Stimulated activated CD8-positive, alpha-beta memory T cell treated with anti-CD3 and anti-CD28 coated beads, Interleukin-12 subunit alpha, Interleukin-12 subunit beta, amount 100 ng/mL, for 1 hour (primary cell): Measurements from ENCODE around the gene DCDC2.
"Not testable (repeated sequence)": the region's sequence is repeated elsewhere in the genome, so short reads cannot be mapped to it uniquely, and the experiment has no call there.

Source experiments
- DNase-seq: peaks from one replicate; pipeline ENCODE4 v3.0.0-alpha.2; 2020; ENCODE audit warnings: low read depth

The DCDC2 gene

DNA sequence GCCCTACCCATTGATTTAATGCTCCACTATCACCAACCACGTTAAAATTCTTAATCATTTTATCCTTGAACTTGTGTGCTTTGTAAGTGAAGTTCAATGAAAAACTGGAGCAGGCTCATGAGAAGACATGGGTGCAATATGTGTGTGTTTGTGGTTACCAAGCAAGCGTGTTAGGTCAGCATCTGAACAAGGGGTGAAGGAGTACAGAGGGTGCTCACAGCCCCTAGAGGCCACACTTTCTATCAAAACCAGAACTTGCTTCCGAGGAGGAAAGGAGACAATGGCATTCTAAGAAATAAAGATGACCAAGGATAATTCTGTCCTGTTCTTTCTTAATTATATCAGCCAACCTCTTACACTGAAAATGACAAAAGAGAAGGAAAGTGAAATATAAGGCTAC is 138.2 kb downstream of the DCDC2 start:
- DNase-seq, result no peak

DNA sequence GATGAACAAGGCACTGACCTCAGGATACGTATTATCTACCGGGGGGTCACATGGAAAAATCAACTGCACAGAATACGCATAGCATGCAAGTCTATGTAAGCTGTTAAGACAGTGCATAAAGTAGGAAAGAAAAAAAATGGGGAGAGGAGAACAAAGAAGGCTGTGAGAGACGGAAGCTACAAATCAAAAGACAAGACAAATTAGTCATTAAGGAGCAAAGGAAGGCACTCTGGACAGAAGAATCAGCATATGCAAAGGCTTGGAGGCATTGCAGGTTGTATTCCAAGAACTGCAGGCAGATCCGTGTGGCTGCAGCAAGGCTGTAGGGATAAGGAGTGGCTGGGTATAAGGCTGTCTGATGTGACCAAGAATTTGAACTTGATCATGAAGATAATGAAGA is 142.9 kb downstream of the DCDC2 start:
- DNase-seq, result no peak

DNA sequence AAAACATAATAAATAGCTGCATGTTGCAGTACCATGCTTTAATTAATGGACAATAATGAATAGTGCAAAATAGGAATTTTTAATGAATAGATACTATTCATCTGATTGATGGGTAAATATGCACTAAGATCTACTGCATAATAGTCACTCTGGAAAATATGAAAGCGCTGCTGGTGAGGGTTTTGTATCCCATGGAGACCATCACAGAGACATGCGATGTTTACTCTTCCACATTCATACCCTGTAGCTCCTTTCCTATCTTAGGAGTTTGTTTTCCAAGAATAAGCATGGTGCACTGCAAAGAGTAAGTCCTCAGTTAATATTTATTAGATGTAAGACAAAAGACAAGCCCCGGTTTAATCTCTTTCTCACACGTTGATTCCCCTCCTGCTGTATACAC is 150.4 kb downstream of the DCDC2 start:
- DNase-seq, result no peak

DNA sequence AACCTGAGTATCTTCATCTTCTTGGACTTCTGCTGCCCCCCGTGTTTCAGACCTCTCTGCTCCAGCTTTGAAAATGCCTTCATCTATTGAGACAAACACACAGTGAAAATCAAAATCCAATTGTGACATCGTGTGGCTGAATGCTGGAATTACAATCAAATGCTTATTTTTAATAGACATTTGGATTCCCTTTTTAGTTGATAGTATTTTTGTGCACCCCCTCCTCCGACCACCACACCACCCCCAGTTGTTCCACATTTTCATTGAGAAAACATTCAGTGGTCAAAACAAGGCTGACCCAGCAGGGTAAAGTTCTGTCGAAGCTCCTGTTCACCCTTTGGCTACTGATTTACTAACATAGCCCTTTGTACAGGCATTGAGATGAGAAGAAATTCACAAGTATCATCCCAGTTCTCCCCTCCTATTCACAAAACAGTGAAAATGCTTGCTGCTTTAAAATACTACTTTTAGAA is 152.8 kb downstream of the DCDC2 start:
- DNase-seq, result no peak

DNA sequence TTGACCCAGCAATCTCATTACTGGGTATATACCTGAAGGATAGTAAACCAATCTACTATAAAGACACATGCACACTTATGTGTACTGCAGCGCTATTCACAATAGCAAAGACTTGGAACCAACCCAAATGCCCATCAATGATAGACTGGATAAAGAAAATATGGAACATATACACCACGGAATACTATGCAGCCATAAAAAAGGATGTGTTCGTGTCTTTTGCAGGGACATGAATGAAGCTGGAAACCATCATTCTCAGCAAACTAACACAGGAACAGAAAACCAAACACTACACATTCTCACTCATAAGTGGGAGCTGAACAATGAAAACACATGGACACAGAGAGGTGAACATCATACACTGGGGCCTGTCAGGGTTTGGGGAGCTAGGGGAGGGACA is 153.7 kb downstream of the DCDC2 start:
- not testable (repeated sequence) for DNase-seq

DNA sequence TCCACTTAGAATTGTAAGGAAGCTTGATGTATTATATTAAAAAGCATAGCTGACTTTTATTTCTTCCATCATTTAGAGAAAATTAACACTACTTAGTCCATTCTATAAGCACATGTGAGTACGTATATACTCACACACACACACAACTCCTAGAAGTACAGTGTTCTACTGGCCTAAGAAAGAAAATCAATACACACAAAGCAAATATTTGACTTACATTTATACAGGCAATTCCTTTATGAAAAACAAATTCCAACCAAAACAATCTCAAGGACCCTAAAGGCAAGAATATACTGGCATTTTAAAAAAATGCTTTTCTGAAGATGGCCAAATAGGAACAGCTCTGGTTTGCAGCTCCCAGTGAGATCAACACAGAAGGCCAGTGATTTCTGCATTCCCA is 160.0 kb downstream of the DCDC2 start:
- no peak for DNase-seq

DNA sequence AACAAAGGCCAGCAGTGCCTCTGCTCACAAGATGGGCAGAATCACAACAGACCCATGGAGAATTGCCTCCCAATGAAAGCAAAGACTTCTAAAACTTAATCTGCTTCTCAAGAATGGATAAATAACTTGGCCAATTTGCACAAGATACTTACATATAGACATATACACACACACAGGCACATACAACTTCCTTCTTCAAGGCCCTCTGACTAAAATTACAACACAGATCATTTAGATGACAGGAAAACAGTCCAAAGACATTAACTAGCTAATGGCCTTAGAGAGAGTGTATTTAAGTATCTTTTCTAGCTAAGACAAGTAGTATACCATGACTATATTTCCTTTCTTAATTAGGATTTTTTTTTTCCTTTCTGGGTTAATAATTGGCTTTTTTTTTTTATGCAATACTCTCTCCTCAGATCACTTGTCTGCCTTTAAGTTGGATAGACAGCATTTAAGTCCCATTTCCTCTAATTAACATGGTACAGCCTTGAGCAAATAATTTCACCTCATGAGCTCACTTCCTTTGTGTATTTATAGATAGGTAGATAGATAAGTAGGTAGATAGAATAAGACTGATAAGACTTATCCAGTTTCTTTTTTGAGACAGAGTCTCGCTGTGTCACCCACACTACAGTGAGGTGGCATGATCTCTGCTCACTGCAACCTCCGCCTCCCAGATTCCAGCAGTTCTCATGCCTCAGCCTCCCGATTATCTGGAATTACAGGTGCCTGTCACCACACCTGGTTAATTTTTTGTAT is 161.8 kb downstream of the DCDC2 start:
- DNase-seq, result no peak

DNA sequence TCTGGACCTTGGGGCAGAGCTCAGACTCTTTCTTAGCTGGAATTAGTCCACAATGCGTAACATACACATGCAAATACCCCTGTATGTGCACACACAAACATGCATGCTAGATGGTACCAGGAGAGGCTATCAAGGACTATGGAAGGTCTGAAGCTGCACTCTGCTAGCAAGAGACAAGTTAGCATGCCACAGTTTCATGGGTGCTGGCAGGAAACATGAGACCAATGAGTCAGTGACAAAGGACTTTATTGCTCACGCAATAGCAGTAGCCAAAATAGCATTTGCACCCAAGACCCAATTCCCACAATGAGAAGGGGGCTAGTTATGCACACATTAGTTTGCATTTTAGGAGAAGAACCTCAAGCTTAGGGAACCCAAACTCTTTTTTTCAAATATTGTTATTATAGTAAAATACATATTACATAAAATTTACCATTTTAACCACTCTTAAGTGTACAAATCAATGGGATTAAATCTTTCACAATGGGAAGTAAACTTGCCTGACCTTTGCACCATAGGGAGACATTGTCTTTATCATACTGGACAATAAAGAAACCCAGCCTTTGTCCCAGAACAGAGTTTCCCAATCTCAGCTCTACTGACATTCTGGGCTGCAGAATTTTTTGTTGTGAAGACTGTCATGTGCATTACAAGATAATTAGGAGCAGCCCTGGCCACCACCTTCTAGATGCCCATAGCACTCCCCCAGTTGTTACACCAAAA is 162.7 kb downstream of the DCDC2 start:
- no peak for DNase-seq

DNA sequence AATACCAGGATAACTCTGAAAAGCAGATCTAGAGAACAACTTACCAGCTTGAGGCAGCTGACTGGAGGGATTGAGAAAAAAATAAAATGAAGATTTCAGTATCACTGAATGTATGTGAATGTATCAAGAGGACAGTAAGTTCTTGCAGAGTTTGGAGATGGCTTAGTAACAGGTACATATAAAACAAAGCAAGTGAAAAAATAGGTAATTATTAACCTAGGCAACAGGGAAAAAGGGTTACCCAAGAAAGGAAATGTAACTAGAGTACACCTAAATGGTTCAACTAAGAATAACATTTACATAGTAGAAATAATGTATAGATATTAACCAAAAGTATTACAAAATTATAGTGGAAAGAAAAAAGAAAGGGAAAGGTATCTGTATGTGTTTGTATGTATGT is 164.5 kb downstream of the DCDC2 start:
- no peak for DNase-seq

DNA sequence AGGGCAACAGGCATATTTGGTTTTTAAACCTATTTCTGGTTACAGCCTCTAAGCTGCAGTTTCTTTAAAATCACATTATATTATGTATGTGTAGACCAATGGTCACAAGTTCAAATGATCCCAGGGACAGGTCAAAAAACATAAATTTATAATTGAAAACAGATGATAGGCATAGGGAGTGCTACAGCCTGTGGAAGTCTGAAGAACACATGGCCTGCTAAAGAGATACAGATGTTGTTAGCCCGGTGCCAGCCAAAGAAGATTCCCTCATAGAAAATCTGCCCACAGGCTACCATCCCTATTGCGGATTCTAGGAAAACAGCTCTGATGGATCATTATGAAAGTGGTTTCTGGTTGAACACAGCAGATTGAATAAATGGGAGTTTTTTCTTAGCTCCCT is 166.5 kb downstream of the DCDC2 start:
- DNase-seq, result no peak

DNA sequence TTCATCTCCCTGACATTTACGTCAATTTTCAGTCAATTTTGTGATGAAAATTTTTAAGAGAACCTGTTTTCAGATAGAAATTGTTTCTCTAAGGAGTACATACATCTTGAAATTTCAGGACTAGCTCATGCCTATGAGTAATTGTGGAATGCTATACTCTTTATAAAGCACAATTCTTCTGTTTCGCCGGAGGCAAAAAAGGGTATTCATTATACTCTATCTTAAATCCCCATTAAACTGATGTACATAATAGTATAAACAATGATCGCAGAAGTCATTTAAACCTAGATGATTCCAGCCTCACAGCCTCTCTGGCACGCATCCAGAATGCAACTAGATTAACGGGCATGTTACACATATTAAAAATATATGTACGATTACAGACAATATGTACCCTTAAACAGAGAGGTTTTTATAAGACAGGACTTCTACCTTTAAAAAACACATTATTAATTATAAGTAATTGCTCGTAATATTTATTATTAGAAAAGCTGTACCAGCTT is 169.2 kb downstream of the DCDC2 start:
- no peak for DNase-seq

DNA sequence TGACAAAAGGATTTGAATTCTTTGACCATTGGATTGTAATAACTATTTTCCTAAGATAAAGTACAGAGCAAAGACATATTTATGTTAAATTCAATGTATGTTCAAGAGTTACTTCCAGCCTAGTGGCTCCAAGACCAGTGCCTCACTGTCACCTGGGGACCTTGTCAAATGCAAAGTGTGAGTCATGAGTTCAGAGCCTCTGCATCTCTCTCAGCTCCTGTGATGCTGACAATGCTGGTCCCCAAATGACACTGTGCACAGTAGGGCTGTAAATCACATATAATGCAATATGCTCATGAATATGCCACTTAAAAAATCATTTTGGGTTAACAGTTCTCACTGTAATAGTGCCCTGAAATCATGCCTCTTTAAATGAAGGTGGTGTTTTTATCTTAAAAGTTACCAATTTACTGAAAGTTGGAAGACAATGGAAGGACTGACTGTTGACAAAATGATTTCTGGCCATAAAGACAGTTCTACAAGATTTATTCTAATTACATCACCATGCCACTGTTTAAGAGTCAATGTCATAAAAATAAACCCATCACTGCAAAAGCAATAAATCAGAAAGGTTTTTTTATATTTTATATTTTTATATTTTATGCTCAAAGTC is 169.8 kb downstream of the DCDC2 start:
- no peak for DNase-seq

DNA sequence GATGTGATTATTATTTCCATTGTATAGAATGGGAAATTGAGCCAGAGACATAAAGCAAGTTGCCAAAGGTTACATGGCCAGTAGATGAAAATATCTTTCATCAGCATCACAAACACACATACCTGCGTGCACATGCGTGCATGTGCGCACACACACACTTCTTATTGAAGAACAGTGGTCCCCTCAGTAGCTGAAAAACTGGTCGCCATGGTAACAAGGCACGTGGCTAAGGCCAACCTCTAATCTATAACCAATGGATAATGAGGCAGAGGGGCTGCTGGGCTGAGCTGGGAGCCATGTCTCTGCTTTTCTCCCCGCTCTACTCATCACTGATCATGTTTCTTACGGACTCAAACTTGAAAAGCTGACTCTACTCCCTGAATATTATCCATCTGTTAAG is 171.5 kb downstream of the DCDC2 start:
- no peak for DNase-seq

DNA sequence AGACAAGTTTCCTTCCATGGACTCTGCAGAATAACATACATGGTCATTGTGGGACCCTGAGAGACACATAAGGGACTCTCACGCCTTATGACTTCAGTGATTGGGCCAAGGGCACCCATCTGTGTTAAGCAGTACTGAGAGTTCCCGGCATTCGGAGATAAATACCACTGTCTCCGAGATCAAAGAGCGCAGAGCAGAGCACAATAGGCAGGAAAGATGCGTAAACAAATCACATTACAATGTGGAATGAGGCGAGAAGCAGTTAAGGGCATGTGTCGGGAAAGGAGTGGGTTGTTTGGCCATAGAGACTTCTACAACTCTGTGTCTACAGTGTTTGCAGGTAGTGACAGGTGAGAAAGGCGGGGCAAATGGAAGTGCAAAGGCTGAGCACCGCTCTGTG is 174.3 kb downstream of the DCDC2 start:
- DNase-seq, result no peak

DNA sequence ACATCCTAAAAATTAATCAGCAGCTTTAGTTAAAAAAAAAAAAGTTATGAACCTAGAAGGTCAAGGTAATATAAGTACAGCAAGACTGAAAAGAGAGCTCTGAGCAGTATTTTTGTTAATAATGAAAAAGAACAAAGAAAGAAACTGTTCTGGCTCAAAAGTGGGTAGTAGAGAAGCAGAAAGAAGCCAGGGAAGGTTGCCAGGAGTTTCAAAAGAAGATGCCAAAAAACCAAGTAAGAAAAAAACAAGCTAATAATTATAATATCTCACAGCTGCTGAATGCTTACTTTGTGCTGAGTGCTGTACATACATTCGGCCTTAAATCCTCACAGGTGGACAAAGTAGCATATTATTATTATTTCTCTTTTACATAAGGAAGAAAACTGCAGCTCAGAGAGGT is 200.0 kb downstream of the DCDC2 start:
- no peak for DNase-seq

DNA sequence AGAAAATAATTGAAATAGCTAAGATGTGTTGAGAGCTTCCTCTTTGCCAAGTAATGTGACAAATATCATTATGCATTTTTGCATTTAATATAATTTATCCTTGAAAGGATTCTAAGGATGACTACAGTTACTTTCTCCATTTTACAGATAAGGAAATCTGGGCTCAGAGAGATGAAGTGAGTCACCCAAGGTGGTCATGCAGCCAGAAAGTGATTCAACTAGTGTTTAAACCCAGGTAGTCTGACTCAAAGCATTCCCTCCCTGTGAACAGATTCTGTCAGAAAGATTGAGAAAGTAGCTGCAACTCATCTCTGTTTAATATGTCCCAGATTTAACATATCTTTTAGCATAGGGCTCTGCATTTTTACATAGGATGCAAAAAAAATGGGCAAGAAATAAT is 203.7 kb downstream of the DCDC2 start:
- DNase-seq, result no peak

DNA sequence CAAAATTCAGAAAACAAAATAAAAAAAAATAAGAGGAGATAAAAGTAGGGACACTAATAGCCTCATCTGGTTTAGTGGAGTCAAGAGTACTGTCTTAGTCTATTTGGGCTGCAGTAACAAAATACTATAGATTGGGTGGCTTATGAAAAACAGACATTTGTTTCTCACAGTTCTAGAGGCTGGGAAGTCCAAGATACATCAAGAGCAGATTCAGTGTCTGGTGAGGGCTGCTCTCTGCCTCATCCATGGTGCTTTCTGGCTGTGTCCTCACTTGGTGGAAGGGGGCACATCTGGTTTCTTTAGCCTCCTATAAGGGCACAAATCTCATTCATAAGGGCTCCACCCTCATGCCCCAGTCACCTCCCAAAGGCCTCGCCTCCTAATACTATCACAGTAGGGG is 205.8 kb downstream of the DCDC2 start:
- no peak for DNase-seq

DNA sequence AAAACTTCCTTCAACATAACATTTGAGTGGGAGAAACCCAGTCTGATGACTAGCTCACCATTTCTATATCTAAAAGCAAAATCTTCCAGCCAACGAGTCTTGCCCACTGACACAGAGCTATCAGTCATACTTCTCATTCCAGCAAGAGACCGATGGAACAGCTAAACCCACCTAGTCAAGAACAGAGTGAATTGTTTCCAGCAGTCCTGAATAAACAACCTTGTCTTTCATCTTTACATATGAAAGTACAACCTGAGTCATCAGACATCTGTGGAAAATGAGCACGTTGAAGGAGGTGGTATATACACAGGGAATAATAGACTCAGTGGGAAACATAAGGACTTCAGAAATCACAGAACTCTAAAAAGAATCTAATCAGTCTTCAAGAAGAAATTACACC is 208.0 kb downstream of the DCDC2 start:
- no peak for DNase-seq

DNA sequence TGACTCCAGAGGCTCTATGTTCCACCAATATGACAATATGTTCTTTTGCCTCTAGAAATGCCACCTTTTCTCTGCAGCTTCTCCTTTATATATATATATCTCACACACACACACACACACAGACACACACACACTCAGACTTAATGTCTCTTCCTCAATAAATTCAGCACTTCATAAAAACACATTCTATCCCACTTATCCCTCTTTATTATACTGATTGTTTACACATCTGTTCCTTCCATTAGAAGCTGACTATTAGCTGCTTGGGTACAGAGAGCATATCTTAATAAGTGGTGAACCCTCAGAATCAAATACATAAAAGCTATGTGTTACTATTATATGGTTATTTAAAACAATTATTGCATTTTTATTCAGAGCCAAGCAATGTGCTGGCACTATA is 208.6 kb downstream of the DCDC2 start:
- no peak for DNase-seq

DNA sequence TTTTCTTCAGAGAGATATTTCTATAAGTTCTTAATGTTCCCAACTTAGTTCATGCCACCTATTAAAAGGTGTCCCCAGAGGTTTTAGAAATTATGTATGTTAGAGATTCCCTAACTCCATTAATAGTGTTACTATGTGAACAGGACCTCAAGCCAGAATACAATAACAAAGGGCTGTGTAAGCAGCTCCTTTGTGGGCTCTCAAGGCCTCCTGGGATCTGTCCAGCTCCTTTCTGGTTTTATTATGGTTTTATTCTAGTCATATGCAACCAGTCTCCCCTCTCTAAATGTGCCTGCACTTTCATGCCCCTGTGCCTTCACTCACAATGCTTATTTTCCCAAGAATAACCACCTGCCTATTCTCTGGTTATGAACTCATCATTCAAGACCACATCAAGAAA is 209.2 kb downstream of the DCDC2 start:
- DNase-seq, result no peak

DNA sequence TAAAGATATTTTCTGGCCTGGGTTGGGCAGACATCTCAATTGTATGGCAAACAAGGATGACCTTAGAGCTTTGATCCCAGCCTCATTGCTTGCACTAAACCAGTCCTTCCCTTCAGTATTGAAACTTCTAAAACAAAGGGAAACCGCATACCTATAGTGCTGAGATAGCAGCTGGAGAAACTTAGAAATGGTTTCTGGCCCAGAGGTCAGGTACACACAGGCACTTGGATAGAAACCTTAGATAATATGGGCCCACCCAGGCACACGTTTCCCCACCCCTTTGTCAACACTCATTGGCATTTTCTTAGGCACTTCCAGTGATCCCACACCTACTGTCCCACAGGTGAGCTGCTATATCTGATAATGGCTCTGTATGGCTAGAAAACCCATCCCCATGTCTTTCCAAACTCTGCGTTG is 209.7 kb downstream of the DCDC2 start:
- DNase-seq, result no peak

DNA sequence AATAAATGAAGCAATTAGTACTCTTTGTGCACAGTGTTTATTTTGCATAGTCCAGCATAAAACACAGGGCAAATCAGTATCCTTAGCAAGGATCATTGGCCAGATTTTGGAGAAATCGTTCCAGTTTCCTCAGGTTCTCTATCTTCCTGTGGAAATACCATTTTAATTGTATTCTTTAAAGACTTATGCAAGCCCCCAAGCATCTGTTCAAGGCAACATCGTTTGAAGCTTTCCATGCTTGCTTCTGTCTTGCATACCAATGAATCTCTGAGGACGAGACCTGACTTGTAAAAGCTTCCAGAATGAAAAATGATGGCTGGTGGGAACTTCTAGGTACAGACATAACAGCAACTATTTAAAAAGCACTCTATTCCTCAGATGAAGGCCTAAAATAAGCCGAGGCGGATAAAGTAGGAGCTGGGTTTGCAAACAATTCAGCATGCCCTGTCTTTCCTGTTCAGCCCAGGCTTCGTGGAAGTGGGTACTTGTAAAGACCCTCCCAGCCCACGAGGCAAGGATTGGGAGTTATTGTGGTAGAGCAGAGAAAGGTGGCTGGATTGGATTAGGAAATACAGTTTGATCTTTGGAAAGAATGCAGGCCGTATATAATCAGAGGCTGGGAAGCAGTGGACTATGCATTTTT is 210.2 kb downstream of the DCDC2 start:
- DNase-seq, result no peak

DNA sequence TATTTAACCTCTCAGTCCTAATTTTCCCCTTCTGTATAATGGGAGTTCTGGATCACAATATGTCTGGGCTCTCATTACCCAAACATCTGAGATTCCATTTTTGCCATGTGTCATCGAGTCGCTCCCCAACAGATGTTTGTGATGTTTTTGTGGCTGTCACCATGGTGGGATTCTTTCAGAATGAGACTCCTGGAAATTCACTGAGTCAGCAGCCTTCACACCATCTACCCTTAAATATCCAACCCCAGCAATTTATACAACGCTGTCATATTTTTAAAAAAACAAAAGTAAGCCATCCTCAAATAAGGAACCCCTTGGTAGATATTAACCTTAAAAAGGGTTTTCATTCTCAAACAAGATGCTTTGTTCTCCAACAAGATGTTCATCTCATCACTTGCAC is 211.0 kb downstream of the DCDC2 start:
- DNase-seq, result no peak
